GM18520 (cell line): ENCODE results near the gene SIRPG.
"Not testable (repeated sequence)": the region's sequence is repeated elsewhere in the genome, so short reads cannot be mapped to it uniquely, and the experiment has no call there.

ENCODE experiments used
- ATAC-seq: cut with Tn5 transposase; IDR thresholded peaks from one replicate; pipeline ENCODE4 v1.9.1; 2021; ENCODE audit not compliant: unreplicated experiment

SIRPG gene

GRCh38 chr20:1657556-1658334, at the start of gene SIRPG:
Gene SIRPG, minus strand, starts transcription at chr20:1657779. Its CDS starts 65 bp downstream, at chr20:1657714.
- no peak for ATAC-seq

DNA sequence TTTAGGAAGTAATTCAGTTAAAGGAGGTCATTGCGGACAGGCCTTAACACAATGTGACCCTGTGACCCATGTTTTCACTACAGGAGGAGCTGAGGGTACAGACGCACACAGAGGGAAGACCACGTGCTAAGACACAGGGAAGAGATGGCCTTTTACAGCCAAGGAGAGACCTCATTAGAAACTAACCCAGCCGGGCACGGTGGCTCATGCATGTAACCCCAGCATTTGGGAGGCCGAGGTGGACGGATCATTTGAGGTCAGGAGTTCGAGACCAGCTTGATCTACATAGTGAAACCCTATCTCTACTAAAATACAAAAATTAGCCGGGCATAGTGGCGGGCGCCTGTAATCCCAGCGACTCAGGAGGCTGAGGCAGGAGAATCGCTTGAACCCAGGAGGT, 49.3 kb upstream of the SIRPG start:
- ATAC-seq = not testable (repeated sequence)

GRCh38 chr20:1706079-1706478, 48.5 kb upstream of the SIRPG start:
- no peak for ATAC-seq

- no peak for ATAC-seq
Measured at GRCh38 chr20:1702855-1703254, 45.3 kb upstream of the SIRPG start.

- no peak for ATAC-seq
Measured at GRCh38 chr20:1702328-1702727, 44.7 kb upstream of the SIRPG start.

DNA sequence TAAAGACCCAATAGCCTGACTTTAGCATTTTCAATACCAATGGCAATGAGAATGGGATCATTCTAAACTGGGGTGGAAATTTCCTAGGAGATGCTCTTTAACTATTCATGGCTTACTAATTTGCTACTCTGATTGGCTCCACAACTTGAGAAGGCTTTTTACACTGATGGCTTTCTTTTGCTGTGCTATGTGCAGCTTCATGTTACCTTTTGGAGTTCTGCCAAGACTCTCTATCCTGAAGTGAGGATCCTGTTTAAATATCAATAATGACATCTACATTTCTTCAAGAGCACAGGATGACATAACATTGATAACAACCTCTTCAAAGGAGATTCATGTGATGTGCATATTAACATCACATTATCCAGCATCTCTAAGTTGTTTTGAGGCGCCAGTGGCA, 43.4 kb upstream of the SIRPG start:
- ATAC-seq = no peak

DNA sequence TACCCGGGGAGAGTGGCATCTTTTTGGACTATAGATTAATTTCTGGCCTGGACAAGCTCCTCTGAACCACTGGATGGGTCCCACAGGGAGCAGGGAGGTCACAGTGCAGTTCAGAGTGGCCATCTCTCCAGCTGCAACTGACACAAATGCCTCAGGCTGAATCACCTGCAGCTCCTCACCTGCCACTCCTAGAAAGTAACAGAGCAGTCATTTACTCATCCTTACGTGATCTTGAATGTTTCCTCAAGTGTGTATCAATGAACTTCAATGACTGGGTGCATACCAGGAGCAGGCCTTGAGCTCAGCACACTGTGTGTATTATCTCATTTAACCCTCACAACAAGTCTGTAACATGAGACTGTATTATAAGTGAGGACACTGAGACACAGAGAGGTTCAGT, 40.0 kb upstream of the SIRPG start:
- ATAC-seq = no peak

- no peak for ATAC-seq
Measured at GRCh38 chr20:1696521-1697209, 39.1 kb upstream of the SIRPG start.

GRCh38 chr20:1694672-1695071, 37.1 kb upstream of the SIRPG start:
- no peak for ATAC-seq

- ATAC-seq = no peak
Measured at GRCh38 chr20:1693427-1693826, 35.8 kb upstream of the SIRPG start.

- no peak for ATAC-seq
Measured at GRCh38 chr20:1689721-1690120, 32.1 kb upstream of the SIRPG start.

DNA sequence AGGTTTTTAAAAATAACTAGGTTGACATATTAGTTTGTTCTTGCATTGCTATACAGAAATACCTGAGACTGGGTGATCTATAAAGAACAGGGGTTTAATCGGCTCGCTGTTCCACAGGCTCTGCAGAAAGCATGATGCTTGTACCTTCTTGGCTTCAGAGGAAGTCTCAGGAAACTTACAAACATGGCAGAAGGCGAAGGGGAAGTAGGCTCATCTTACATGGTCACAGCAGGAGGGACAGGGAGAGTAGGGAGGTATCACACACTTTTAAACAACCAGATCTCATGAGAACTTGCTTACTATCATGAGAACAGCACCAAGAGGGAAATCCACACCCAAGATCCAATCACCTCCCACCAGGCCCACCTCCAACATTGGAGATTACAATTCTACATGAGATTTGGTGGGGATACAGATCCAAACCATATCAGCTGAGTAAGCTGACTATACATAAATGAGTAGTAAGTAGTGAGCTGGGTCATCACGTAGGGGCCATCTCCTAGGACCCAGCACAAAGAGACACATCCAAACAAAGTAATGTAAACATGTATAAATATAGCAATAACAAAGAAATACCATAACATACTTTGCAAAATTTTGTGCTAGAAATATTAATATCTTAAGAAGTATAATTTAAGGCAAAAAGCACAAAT, 31.4 kb upstream of the SIRPG start:
- no peak for ATAC-seq

DNA sequence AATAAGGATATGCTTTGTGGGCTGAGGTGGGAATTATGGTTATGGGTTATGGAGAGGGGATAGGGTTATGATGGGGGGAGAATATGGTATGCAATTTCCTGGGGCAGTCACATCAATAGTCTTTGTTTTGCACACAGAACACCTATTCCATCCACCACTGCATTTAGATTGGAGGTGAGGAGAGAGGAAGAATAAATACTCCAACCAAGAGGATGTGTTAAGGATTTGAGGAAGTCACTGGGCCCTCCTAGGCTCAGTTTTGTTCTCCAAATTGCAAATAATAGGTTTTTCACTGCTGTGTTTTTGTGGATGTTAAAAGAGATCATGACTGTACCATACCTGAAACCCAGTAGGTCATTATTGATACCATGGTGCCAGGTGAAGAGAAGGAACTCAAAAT, 29.5 kb upstream of the SIRPG start:
- ATAC-seq = no peak

- no peak for ATAC-seq
Measured at GRCh38 chr20:1686151-1686748, 28.7 kb upstream of the SIRPG start.

DNA sequence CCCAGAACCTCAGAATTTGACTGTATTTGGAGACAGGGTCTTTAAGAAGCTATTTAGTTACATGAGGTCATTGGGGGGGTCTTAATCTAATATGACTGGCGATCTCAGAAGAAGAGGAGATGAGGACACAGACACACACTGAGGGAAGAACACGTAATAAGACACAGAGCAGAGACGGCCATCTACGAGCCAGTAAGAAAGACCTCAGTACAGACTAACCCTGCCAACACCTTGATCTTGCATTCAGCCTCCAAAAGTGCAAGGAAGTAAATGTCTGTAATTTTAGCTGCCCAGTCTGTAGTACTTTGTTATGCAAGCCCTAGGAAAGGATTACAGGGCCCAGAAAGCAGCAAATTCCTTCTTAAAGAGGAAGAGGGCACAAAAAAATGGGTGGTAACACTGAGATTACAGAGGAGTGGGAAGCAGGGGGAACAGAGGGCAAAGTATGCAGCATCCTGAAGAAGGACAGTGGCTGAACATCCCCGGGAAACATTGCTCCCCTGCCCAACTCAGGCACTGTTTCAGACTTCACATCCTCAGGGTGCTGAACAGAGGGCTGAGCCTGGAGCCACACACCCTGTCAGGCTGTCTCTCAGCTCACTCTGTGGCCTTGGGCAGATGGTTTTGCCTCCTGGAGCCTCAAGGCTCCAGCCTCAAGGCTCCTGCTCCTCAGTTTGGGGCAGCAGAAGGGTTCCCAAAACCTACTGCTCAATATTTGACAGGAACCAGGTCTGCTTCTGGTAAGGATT, 27.9 kb upstream of the SIRPG start:
- no peak for ATAC-seq

DNA sequence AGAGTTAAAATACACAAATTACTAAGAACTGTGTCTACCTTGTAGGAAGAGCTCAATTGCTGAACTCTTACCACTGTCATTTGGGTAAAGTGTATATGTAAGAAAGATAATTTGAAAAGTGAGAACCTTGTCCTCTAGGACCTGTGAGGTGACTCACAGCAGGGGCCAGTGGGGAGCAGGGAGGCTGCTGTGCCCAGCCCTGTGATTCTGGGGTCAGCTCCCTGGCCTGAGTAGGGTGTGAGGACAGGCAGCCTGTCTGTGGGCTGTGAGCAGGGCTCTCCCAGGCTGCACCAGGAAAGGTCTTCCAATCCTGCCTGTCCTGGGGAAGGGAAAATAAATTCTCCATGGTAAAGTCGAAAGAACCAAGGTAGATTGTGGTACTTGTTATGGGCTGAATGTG, 27.3 kb upstream of the SIRPG start:
- no peak for ATAC-seq

- ATAC-seq = no peak
Measured at GRCh38 chr20:1676650-1677049, 19.1 kb upstream of the SIRPG start.

- ATAC-seq = no peak
Measured at GRCh38 chr20:1674990-1675780, 17.6 kb upstream of the SIRPG start.

GRCh38 chr20:1674361-1674760, 16.8 kb upstream of the SIRPG start:
- no peak for ATAC-seq

DNA sequence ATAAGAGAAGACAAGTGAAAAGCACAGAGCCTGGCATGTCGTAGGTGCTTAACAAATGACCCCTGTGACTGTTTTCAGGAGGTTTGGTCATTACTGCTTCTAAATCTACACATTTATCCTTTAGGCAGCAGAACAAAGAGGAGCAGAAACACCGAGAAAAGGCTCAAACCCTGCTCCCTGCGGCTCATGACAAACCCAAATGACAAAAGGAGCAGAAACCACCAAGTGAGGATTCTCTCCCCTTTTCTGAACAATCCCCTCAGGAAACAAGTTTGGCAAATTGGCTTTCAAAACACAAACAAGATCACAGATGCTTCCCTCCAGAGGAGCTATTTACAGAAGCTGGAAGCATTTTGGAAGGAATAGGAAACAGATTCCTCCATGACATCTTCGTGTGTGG, 15.8 kb upstream of the SIRPG start:
- no peak for ATAC-seq
